Activated T-cell treated with anti-CD3 and anti-CD28 coated beads for 48 hours (primary cell): ENCODE data around the gene CDS1.
"Not testable (repeated sequence)": the region's sequence is repeated elsewhere in the genome, so short reads cannot be mapped to it uniquely, and the experiment has no call there.

ENCODE experiments used
- DNase-seq: peaks from one replicate; pipeline ENCODE4 v3.0.0-alpha.2; 2020; ENCODE audit warnings: low read depth

Gene CDS1

GRCh38 chr4:84611531-84611930 lies 28.6 kb downstream of the CDS1 start:
- DNase-seq, result no peak

- no peak for DNase-seq
These were observed 32.0 kb downstream of the CDS1 start for GRCh38 chr4:84614891-84615290.

GRCh38 chr4:84615355-84615754 lies 32.4 kb downstream of the CDS1 start:
- no peak for DNase-seq

- DNase-seq, result no peak
These were observed 40.0 kb downstream of the CDS1 start for GRCh38 chr4:84622959-84623358.

GRCh38 chr4:84623661-84624060 lies 40.7 kb downstream of the CDS1 start:
- DNase-seq, result no peak

GRCh38 chr4:84626673-84627072 lies 43.7 kb downstream of the CDS1 start:
- no peak for DNase-seq

GRCh38 chr4:84631573-84631972 lies 48.6 kb downstream of the CDS1 start:
- DNase-seq, result no peak

- DNase-seq, result no peak
These were observed 49.2 kb downstream of the CDS1 start for GRCh38 chr4:84632092-84632491.

- DNase-seq, result no peak
These were observed 52.0 kb downstream of the CDS1 start for GRCh38 chr4:84634961-84635360.

GRCh38 chr4:84638092-84638491 lies 55.2 kb downstream of the CDS1 start:
- no peak for DNase-seq

GRCh38 chr4:84639145-84639544 lies 56.2 kb downstream of the CDS1 start:
- no peak for DNase-seq

- DNase-seq, result no peak
These were observed 61.2 kb downstream of the CDS1 start for GRCh38 chr4:84644087-84644486.

- no peak for DNase-seq
These were observed 64.5 kb downstream of the CDS1 start for GRCh38 chr4:84647312-84647884.

- no peak for DNase-seq
These were observed 65.3 kb downstream of the CDS1 start for GRCh38 chr4:84648178-84648577.

- DNase-seq, result no peak
These were observed 66.1 kb downstream of the CDS1 start for GRCh38 chr4:84648863-84649647.

- no peak for DNase-seq
These were observed 68.6 kb downstream of the CDS1 start for GRCh38 chr4:84651499-84651898.

- DNase-seq, result no peak
These were observed 69.6 kb downstream of the CDS1 start for GRCh38 chr4:84652478-84652877.

GRCh38 chr4:84660606-84661005 lies 77.7 kb downstream of the CDS1 start:
- DNase-seq, result no peak

GRCh38 chr4:84661191-84661939 lies 78.4 kb downstream of the CDS1 start:
- DNase-seq, result no peak

GRCh38 chr4:84664767-84665166 lies 81.8 kb downstream of the CDS1 start:
- DNase-seq, result not testable (repeated sequence)

GRCh38 chr4:84666439-84666838 lies 83.5 kb downstream of the CDS1 start:
- no peak for DNase-seq

GRCh38 chr4:84669201-84669600 lies 86.3 kb downstream of the CDS1 start:
- DNase-seq, result no peak

- no peak for DNase-seq
These were observed 89.2 kb downstream of the CDS1 start for GRCh38 chr4:84672177-84672576.
